HG02973 (cell line): ENCODE measurements around the gene FGD6.
"Not testable (repeated sequence)": the region's sequence is repeated elsewhere in the genome, so short reads cannot be mapped to it uniquely, and the experiment has no call there.

Experiments used
- ATAC-seq: cut with Tn5 transposase; IDR thresholded peaks from one replicate; pipeline ENCODE4 v1.9.1; 2021; ENCODE audit warnings: moderate library complexity; ENCODE audit not compliant: unreplicated experiment

Gene FGD6

GRCh38 chr12:95205685-95206084 is 11.6 kb downstream of the FGD6 start:
- ATAC-seq = no peak

DNA sequence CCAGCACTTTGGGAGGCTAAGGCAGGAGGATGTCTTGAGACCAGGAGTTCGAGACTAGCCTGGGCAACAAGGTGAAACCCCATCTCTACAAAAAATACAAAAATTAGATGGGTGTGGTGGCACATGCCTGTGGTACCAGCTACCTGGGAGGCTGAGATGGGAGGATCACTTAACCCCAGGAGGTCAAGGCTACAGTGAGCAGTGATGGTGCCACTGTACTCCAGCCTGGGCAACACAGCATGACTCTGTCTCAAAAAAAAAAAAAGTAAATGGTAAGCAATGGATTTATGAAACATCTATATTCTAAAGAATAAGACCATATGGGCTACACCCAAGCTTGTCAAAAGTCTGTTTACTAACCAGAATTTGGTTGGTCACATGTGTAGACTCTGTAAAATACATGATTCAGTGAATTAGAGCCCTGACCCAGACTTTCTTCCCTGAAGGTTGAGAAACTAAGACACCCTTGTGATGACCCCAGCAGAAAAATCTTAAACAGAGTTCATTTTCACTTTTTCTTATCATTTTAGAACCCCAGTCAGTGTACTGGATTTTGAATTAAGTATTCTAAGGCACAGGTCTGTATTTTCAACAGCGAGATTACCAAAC is 12.1 kb downstream of the FGD6 start:
- no peak for ATAC-seq

GRCh38 chr12:95204141-95204866 is 13.0 kb downstream of the FGD6 start:
- no peak for ATAC-seq

DNA sequence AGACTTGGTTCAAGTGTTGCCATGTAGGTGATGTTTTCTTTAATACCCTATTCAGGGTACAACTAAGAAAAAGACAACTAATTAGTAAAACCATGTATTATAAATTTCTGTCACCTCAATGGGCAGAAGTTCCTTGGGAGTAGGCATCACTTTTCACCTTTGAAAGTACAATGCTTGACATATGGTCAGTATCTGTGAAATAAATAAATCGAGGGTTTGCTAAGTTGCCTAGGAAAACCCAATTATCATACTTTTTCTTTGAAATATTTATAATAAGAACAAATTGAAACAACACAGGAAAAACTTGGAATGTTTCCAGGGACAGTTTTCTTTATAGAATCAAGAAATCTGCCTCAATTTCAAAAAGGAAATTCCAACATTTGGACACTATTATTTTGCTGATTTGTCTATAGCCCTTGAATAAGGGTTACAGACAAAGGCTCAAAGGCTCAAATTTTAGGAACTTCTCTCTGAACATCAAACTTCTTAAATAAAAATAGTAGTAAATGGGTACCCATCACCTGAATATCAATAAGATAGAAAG is 13.7 kb downstream of the FGD6 start:
- no peak for ATAC-seq

DNA sequence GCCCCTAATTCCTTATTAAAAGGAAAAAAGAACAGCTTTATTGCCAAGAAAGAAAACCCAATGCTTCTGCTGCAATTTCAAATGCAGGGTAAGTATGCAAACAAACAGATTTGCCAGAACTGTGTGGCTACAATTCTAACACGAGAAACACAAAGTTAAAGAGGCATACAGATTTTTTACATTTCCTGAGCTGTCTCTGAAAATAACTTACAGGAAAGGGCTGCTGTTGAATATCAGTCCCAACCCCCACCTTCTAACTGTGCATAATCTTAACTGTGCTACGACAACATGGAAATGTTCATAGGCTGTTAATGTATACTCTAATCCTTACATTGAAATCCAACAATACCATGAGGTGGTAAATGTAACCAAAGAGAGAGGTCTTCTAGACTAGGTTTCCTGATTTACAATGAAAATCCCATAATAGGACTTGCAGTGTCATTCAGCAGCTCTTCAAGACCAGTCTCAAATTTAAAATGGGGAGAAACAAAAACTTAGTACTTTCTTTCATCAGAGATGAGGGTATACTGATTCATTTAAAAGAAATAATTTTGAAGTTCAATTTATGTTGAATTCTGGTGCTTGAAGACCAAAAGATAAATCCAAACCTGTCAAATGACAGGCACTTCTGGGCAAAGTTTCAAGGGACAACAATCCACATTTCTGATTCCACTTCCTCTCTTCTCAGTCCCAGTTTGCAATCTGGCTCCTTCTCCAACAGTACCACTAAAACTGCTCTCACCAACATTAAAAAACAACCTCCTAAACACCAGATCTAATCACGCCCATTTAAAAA is 14.4 kb downstream of the FGD6 start:
- ATAC-seq = no peak

- no peak for ATAC-seq
Measured at GRCh38 chr12:95201056-95201670, 16.1 kb downstream of the FGD6 start.

GRCh38 chr12:95200128-95200894 is 17.0 kb downstream of the FGD6 start:
- ATAC-seq = no peak

DNA sequence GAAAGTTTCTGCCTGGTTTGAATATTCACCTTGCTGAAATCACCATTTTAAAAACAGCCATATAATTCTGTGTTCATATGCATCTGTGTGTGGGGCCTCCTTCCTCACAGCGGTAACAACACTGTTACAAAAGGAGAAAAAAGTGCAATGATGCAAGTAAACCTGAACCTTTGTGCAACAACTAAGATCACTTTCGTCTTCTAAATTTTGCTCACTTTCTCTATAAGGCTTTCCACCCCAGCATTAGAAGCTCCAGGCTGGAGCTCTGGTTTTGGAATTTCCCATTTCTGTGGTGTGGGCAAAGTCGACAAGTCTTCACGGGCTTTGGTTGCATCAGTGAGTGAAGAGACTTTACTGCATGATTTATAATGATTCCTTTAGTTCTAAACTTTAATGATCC is 18.4 kb downstream of the FGD6 start:
- ATAC-seq = peak; percentile 71

GRCh38 chr12:95197636-95198035 is 19.6 kb downstream of the FGD6 start:
- no peak for ATAC-seq

GRCh38 chr12:95196875-95197569 is 20.2 kb downstream of the FGD6 start:
- ATAC-seq = not testable (repeated sequence)

GRCh38 chr12:95195122-95195521 is 22.1 kb downstream of the FGD6 start:
- ATAC-seq = no peak

DNA sequence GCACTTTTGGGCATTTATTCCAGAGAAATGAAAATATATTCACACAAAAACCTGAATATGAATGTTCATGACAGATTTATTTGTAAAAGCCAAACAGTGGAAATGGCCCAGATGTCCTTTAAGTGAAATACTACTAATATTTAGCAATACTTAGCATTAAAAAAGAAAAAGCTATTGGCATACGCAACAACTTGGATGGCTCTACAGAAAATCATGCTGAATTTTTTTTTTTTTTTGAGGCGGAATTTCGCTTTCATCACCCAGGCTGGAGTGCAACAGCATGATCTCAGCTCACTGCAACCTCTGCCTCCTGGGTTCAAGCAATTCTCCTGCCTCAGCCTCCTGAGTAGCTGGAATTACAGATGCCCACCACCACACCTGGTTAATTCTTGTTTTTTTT is 24.1 kb downstream of the FGD6 start:
- no peak for ATAC-seq

- ATAC-seq = no peak
Measured at GRCh38 chr12:95192271-95192670, 25.0 kb downstream of the FGD6 start.

GRCh38 chr12:95191060-95191696 is 26.1 kb downstream of the FGD6 start:
- ATAC-seq = no peak

GRCh38 chr12:95187865-95188415 is 29.3 kb downstream of the FGD6 start:
- ATAC-seq = no peak

DNA sequence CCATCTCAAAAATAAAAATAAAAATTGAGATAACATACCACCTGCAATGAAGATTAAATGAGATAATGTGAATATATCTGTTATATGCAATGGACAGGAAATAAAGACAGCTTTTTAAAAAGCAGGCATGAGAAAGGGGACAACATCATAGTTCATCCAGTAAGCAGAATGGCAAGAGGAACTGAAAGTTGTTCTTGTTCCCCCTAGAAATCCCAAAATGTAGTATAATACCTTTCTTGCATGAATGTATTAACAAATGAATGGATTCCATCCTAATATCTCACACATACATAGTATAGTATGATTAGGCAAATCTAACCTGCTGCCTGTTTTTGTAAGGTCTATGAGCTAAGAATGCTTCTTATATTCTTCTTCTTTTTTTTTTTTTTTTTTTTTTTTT is 31.4 kb downstream of the FGD6 start:
- ATAC-seq = no peak

DNA sequence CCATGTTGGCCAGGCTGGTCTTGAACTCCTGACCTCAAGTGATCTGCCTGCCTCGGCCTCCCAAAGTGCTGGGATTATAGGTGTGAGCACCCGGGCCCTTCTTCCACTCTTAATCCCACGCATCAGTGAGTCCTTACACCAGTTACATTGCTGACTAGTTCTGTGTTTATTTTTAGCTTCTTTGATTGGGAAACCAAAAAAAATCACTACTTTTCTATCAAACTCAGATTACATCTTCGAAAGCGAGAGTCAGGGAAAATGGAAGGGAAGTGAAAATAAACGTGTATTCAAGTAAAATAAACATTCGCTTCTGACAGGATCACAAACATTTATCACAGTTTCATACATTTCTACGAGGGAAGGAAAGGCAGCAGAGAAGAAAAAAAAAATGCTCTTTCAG is 32.2 kb downstream of the FGD6 start:
- ATAC-seq = no peak

- no peak for ATAC-seq
Measured at GRCh38 chr12:95184121-95184520, 33.1 kb downstream of the FGD6 start.

- ATAC-seq = no peak
Measured at GRCh38 chr12:95182868-95183415, 34.3 kb downstream of the FGD6 start.
